GM18520 (cell line): ENCODE results near the gene GGA2.
"Not testable (repeated sequence)": the region's sequence is repeated elsewhere in the genome, so short reads cannot be mapped to it uniquely, and the experiment has no call there.

Experiments used
- ATAC-seq: cut with Tn5 transposase; IDR thresholded peaks from one replicate; pipeline ENCODE4 v1.9.1; 2021; ENCODE audit not compliant: unreplicated experiment

GGA2 gene

GRCh38 chr16:23523876-23524385 lies 13.6 kb upstream of the GGA2 start:
- no peak for ATAC-seq

GRCh38 chr16:23523321-23523720 lies 13.0 kb upstream of the GGA2 start:
- no peak for ATAC-seq

DNA sequence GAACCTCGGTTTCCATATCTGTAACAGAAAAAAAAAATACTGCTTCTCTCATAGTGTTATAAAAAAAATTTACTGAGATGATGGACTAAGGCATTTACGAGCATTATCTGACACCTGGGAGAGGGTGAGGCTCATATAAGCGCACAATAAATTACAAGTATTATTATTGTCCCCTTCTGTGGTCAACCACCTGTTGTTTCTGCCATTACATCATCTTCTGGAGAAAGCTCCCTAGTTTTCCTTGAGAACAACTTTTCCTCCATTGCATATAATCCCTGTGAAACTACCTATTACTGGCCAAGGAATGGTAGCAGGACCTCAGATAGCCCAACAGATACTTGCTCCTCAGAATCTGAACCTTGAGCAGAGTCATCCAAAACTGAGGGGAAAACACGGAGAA lies 11.7 kb upstream of the GGA2 start:
- no peak for ATAC-seq

- ATAC-seq, result no peak
These were observed 10.9 kb upstream of the GGA2 start for GRCh38 chr16:23521037-23521743.

GRCh38 chr16:23520500-23520899 lies 10.2 kb upstream of the GGA2 start:
- ATAC-seq, result no peak

DNA sequence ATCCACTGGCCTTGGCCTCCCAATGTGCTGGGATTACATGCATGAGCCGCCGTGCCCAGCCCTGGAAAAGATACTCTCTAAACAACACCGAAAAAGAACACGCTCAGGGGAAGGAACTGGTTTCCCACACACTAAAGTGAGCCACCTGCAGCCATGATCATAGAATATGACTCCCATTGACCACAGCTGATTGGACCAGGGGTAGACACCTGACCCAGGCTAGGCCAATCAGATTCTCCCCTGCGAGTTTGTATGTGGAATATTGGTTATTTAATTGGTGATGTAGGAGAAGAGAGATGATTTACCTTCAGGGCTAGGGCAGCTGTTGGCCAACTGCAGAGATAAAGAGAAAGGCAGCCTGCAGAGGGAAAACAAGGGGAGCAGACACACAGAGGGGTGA lies 9.0 kb upstream of the GGA2 start:
- ATAC-seq, result no peak

DNA sequence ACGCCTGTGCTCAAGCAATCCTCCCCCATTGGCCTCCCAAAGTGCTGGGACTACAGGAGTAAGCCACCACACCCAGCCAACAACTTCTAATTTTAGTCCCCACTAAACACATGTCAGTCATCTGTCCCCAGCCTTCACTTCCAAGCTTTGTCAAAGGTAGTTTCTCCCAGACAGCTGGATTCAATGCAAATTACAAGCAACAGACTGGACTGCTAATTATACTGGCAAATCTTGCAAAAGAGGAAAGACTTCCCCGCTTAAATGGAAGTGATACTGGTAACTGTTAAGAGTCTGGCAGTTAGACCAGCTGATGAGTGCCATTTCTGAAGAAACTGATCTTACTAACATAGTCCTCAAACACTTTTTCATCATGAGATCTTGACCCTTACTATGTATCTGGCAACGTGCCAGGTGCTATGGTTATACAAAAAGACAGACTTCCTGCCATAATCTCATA lies 8.2 kb upstream of the GGA2 start:
- ATAC-seq, result no peak

GRCh38 chr16:23516366-23517137 lies 6.3 kb upstream of the GGA2 start:
- no peak for ATAC-seq

DNA sequence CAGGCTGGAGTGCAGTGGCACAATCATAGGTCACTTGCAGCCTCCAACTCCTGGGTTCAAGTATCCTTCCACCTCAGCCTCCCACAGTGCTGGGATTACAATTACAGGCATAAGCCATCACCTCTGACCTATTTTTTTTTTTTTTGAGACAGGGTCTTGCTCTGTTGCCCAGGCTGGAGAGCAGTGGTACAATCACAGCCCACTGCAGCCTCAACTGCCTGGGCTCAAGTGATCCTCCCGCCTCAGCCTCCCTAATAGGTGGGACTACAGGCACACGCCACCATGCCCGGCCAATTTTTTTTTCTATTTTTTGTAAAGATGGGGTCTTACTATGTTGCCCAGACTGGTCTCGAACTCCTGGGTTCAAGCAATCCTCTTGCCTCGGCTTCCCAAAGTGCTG lies 5.6 kb upstream of the GGA2 start:
- ATAC-seq, result no peak

GRCh38 chr16:23514381-23515152 lies 4.3 kb upstream of the GGA2 start:
- ATAC-seq, result no peak

DNA sequence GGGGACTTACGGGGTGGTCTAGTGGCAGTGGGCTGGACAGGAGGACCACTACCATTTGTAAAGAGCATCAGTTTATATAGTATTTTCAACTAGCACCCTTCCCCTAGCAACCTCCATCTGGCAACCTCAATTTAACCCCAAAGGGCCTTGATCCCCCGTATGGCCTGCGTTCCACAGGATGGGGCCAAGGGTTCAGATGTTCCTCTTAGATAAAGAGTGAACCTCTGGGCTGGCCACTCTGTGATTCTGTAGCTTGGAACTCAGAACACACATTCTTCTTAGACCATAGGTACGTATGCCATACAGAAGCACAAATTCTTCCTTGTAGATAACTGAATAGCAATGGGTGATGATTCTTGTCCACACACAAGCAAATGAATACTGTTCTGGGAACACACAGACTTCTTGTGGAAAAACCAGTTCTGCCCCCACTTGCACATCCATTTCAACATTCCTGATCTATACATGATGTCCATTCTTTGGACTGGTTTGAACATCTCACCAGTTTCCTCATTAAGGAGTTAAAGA lies 1.9 kb upstream of the GGA2 start:
- ATAC-seq, result no peak

DNA sequence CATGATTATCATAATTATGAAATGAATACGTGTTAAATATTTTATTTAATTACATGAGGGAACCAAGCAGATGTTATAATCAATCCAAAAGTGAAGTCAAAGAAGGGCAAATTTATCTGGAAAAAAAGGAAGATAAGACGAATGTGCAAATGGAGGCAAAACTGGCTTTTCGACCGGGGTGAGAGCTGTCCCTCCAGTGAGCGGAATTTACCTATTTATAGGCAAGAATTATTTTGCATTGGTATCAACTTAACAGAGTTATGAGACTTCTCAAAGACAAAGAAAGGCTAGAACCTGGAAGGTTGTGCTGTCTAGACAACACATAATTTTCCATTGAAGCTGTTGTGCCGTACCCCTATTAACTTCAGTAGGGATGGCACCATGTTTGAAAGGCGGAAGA lies 1.4 kb upstream of the GGA2 start:
- ATAC-seq, result no peak

- not testable (repeated sequence) for ATAC-seq
These were observed 599 bp upstream of the GGA2 start for GRCh38 chr16:23510915-23511270.

DNA sequence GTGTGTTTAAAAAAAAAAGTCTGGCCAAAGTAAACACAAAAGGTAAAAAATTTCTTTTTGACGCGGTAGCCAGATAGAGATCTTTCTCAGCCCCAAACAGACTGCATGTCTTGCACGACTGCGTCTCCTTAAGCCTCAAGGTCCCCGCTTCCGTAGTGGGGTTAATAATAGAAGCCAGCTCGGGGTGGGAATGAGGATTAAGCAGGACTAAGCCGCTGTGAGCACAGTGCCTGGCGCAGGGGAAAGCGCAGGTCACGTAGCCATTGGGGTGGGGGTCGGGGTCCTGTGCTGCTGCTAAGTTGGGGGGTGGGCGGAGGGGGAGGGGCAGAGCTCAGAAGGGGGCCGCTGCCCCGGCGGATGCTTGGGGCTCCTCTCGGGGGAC lies 521 bp downstream of the GGA2 start:
- ATAC-seq, result no peak

- ATAC-seq, result no peak
These were observed 896 bp downstream of the GGA2 start for GRCh38 chr16:23509441-23509754.

DNA sequence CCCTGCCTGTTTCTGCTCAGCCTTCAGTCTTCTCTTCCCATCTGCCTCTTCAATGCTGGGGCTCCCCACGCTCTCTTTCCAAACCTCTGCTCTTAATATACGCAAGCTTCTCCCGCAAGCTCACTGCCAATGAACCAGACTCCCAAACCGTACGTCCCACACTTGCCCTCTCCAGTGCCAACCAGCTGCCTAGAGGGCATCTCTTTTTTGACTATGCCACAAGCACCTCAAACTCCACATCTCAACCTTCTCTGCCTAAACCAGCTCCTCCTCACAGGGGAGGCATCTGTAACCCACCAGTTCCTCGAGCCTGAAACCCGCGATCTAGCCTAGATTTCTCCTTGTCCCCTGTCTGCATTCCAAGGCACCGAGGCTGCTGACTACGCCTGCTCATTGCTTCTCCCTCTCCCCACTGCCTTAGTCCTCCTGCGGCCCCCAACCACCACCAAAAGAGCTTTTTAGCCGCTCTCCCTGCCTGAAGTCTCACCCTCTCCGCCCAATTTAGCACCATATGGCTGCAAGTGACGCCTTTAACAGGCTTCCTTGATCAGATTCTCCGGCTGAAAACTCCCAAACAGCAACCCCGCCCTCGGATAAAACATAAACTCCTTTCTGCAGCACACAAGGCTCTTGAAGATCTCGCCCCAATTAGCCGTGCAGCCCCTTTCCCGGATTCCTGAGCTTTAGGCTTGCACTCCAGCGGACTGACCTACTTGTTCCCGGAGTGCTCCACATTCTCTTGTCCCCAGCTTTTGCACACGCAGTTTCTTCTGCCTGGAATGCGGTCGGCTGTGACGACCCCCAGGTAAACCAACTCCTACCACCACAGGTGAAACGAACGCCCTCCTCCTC lies 1.5 kb downstream of the GGA2 start:
- no peak for ATAC-seq

- no peak for ATAC-seq
These were observed 3.7 kb downstream of the GGA2 start for GRCh38 chr16:23506606-23506994.

GRCh38 chr16:23505671-23506605 lies 4.4 kb downstream of the GGA2 start:
- no peak for ATAC-seq

GRCh38 chr16:23505180-23505665 lies 5.1 kb downstream of the GGA2 start:
- no peak for ATAC-seq
